Measurements from ENCODE around the gene PRKAA1. TPM values are rescaled to one million over a fixed set of nuclear protein-coding genes. Genes with fewer than 3 reads are reported as not detected.

The PRKAA1 gene
- total RNA-seq, 1 donor from 2014 or later: 57.1 TPM

GRCh38 chr5:40813698-40814281 lies 15.6 kb upstream of the PRKAA1 start:
- H3K27me3 ChIP-seq (ENCODE audit: control insufficient read depth, insufficient read depth, low read length): no peaks in the 10 kb centered on the region
- TF ChIP-seq CTCF (IDR thresholded peaks at IDR 0.05; ENCODE audit: insufficient read depth, low read length, severe bottlenecking): no peak
- no peak overlapping the region for H3K4me3 ChIP-seq (ENCODE audit: low read depth, low read length)
- DNase-seq (ENCODE audit: low read depth) (no peak), FAIRE-seq (no peak)
- no peaks in the 10 kb centered on the region for H3K36me3 ChIP-seq (ENCODE audit: control insufficient read depth, insufficient read depth, low read length)

GRCh38 chr5:40812125-40812524 lies 14.0 kb upstream of the PRKAA1 start:
- FAIRE-seq (no peak), DNase-seq (ENCODE audit: low read depth) (no peak)
- no peak for TF ChIP-seq CTCF (IDR thresholded peaks at IDR 0.05; ENCODE audit: insufficient read depth, low read length, severe bottlenecking)
- H3K27me3 ChIP-seq (ENCODE audit: control insufficient read depth, insufficient read depth, low read length): no peaks in the 10 kb centered on the region
- H3K36me3 ChIP-seq (ENCODE audit: control insufficient read depth, insufficient read depth, low read length): no peaks in the 10 kb centered on the region
- H3K4me3 ChIP-seq (ENCODE audit: low read depth, low read length): no peak overlapping the region

- no peak overlapping the region for H3K4me3 ChIP-seq (ENCODE audit: low read depth, low read length)
- FAIRE-seq: no peak
- no peaks in the 10 kb centered on the region for H3K36me3 ChIP-seq (ENCODE audit: control insufficient read depth, insufficient read depth, low read length)
- H3K27me3 ChIP-seq (ENCODE audit: control insufficient read depth, insufficient read depth, low read length): no peaks in the 10 kb centered on the region
- TF ChIP-seq CTCF (IDR thresholded peaks at IDR 0.05; ENCODE audit: insufficient read depth, low read length, severe bottlenecking): no peak
- DNase-seq (ENCODE audit: low read depth): no peak
Measured at GRCh38 chr5:40801771-40802562, 3.8 kb upstream of the PRKAA1 start.

- H3K36me3 ChIP-seq (ENCODE audit: control insufficient read depth, insufficient read depth, low read length): no peaks in the 10 kb centered on the region
- H3K27me3 ChIP-seq (ENCODE audit: control insufficient read depth, insufficient read depth, low read length): no peaks in the 10 kb centered on the region
- DNase-seq (ENCODE audit: low read depth): no peak
- no peak overlapping the region for H3K4me3 ChIP-seq (ENCODE audit: low read depth, low read length)
- no peak for TF ChIP-seq CTCF (IDR thresholded peaks at IDR 0.05; ENCODE audit: insufficient read depth, low read length, severe bottlenecking)
- no peak for FAIRE-seq
Measured at GRCh38 chr5:40799258-40799657, 1.1 kb upstream of the PRKAA1 start.

- FAIRE-seq (no peak), DNase-seq (ENCODE audit: low read depth) (peak; percentile 50)
- no peak for TF ChIP-seq CTCF (IDR thresholded peaks at IDR 0.05; ENCODE audit: insufficient read depth, low read length, severe bottlenecking)
Measured at GRCh38 chr5:40798801-40799210, 632 bp upstream of the PRKAA1 start.

More at GRCh38 chr5:40798801-40799210, 632 bp upstream of the PRKAA1 start:
- Histone ChIP-seq H3K27me3 (ENCODE audit: control insufficient read depth, insufficient read depth, low read length) (no peaks in the 10 kb centered on the region), H3K4me3 (ENCODE audit: low read depth, low read length) (peak overlapping the region; percentile 71), H3K36me3 (ENCODE audit: control insufficient read depth, insufficient read depth, low read length) (no peaks in the 10 kb centered on the region)
